ENCODE data around the gene NCKAP5. TPM values are rescaled to one million over a fixed set of nuclear protein-coding genes. Genes with fewer than 3 reads are reported as not detected.

The NCKAP5 gene
- total and polyA plus RNA-seq, 2 experiments from 2014 or later = 0.65 to 0.86 TPM

GRCh38 chr2:133434959-133435668 lies 133.1 kb downstream of the NCKAP5 start:
- WGBS, 2 experiments (ENCODE audit: low coverage in 1 of 2, low lambda C conversion rate in 2 of 2, missing lambda C conversion rate in 2 of 2) = 20 to 27% methylated on average over 5 of the region's 5 CpGs
- H3K27me3 ChIP-seq (replicated peaks; ENCODE audit: insufficient read depth) = no peaks in the 10 kb centered on the region
- 0 out of 2 replicates have a peak, but pooled peaks cover 5% of the 10 kb centered on the region for H3F3A ChIP-seq (ENCODE audit: insufficient read depth)
- H4K20me1 ChIP-seq (ENCODE audit: insufficient read depth) = no peaks in the 10 kb centered on the region
- no peaks in the 10 kb centered on the region for H3K9me2 ChIP-seq (ENCODE audit: insufficient read depth)
- no peaks in the 10 kb centered on the region for H3K36me3 ChIP-seq (ENCODE audit: low read depth)
- no peak overlapping the region for H2AFZ ChIP-seq
- TF ChIP-seq EZH2 (IDR thresholded peaks at IDR 0.05; ENCODE audit: insufficient read depth, poor library complexity, severe bottlenecking) (no peak), EZH2phosphoT487 (IDR thresholded peaks at IDR 0.05; ENCODE audit: insufficient read depth, low read depth) (no peak)
- H3K4me2 ChIP-seq (ENCODE audit: unreplicated experiment) = no peak overlapping the region
- no peaks in the 10 kb centered on the region for H3K79me2 ChIP-seq (ENCODE audit: insufficient read depth)
- H3K4me3 ChIP-seq = no peak overlapping the region
- no peaks in the 10 kb centered on the region for H3K9me3 ChIP-seq (ENCODE audit: low read depth)
- in situ Hi-C loops (cut with MboI) = no loop called here
- peaks cover 18% of the 10 kb centered on the region for H3K4me1 ChIP-seq (ENCODE audit: insufficient read depth)
- H3K27ac ChIP-seq = 0 out of 2 replicates have a peak overlapping the region, but pooled peaks have one; percentile 16
- no peak overlapping the region for H3K9ac ChIP-seq
- peak; percentile 73 for DNase-seq

- no peak overlapping the region for H3K4me2 ChIP-seq (ENCODE audit: unreplicated experiment)
- no peak for DNase-seq
- no peaks in the 10 kb centered on the region for H3K9me3 ChIP-seq (ENCODE audit: low read depth)
- H4K20me1 ChIP-seq (ENCODE audit: insufficient read depth) = no peaks in the 10 kb centered on the region
- WGBS, 2 experiments (ENCODE audit: low coverage in 1 of 2, low lambda C conversion rate in 2 of 2, missing lambda C conversion rate in 2 of 2) = 55 to 57% methylated on average over 5 of the region's 5 CpGs
- H3K79me2 ChIP-seq (ENCODE audit: insufficient read depth) = no peaks in the 10 kb centered on the region
- no peak overlapping the region for H3K4me3 ChIP-seq
- H3K36me3 ChIP-seq (ENCODE audit: low read depth) = no peaks in the 10 kb centered on the region
- 0 out of 2 replicates have a peak, but pooled peaks cover 5% of the 10 kb centered on the region for H3F3A ChIP-seq (ENCODE audit: insufficient read depth)
- no peak for TF ChIP-seq EZH2phosphoT487 (IDR thresholded peaks at IDR 0.05; ENCODE audit: insufficient read depth, low read depth)
- no peak for TF ChIP-seq EZH2 (IDR thresholded peaks at IDR 0.05; ENCODE audit: insufficient read depth, poor library complexity, severe bottlenecking)
- H3K27me3 ChIP-seq (replicated peaks; ENCODE audit: insufficient read depth) = no peaks in the 10 kb centered on the region
- peaks cover 18% of the 10 kb centered on the region for H3K4me1 ChIP-seq (ENCODE audit: insufficient read depth)
- in situ Hi-C loops (cut with MboI) = no loop called here
- no peak overlapping the region for H3K27ac ChIP-seq
- no peak overlapping the region for H3K9ac ChIP-seq
- no peak overlapping the region for H2AFZ ChIP-seq
- no peaks in the 10 kb centered on the region for H3K9me2 ChIP-seq (ENCODE audit: insufficient read depth)
These were observed 134.5 kb downstream of the NCKAP5 start for GRCh38 chr2:133433455-133434451.

- Histone ChIP-seq H4K20me1 (ENCODE audit: insufficient read depth) (no peaks in the 10 kb centered on the region), H3K4me1 (ENCODE audit: insufficient read depth) (peaks cover 18% of the 10 kb centered on the region), H3K79me2 (ENCODE audit: insufficient read depth) (no peaks in the 10 kb centered on the region), H3K27ac (no peak overlapping the region), H3K4me3 (no peak overlapping the region), H3K36me3 (ENCODE audit: low read depth) (no peaks in the 10 kb centered on the region), H3K9me3 (ENCODE audit: low read depth) (no peaks in the 10 kb centered on the region), H3K9ac (no peak overlapping the region), H2AFZ (no peak overlapping the region), H3K27me3 (replicated peaks; ENCODE audit: insufficient read depth) (no peaks in the 10 kb centered on the region), H3K4me2 (ENCODE audit: unreplicated experiment) (no peak overlapping the region), H3F3A (ENCODE audit: insufficient read depth) (0 out of 2 replicates have a peak, but pooled peaks cover 5% of the 10 kb centered on the region), H3K9me2 (ENCODE audit: insufficient read depth) (no peaks in the 10 kb centered on the region)
- in situ Hi-C loops (cut with MboI) = no loop called here
- TF ChIP-seq EZH2phosphoT487 (IDR thresholded peaks at IDR 0.05; ENCODE audit: insufficient read depth, low read depth) (no peak), EZH2 (IDR thresholded peaks at IDR 0.05; ENCODE audit: insufficient read depth, poor library complexity, severe bottlenecking) (no peak)
- no peak for DNase-seq
These were observed 135.5 kb downstream of the NCKAP5 start for GRCh38 chr2:133432778-133433177.

- Histone ChIP-seq H3K9me3 (ENCODE audit: low read depth) (no peaks in the 10 kb centered on the region), H3K4me3 (no peak overlapping the region), H3K27ac (no peak overlapping the region), H3K9ac (no peak overlapping the region), H4K20me1 (ENCODE audit: insufficient read depth) (no peaks in the 10 kb centered on the region), H3K4me2 (ENCODE audit: unreplicated experiment) (no peak overlapping the region), H3K9me2 (ENCODE audit: insufficient read depth) (no peaks in the 10 kb centered on the region), H3K4me1 (ENCODE audit: insufficient read depth) (peaks cover 18% of the 10 kb centered on the region), H3F3A (ENCODE audit: insufficient read depth) (0 out of 2 replicates have a peak, but pooled peaks cover 5% of the 10 kb centered on the region), H2AFZ (no peak overlapping the region), H3K79me2 (ENCODE audit: insufficient read depth) (no peaks in the 10 kb centered on the region), H3K27me3 (replicated peaks; ENCODE audit: insufficient read depth) (no peaks in the 10 kb centered on the region), H3K36me3 (ENCODE audit: low read depth) (no peaks in the 10 kb centered on the region)
- in situ Hi-C loops (cut with MboI) = no loop called here
- no peak for DNase-seq
- 48 to 67% methylated on average over 4 of the region's 4 CpGs for WGBS, 2 experiments (ENCODE audit: low coverage in 1 of 2, low lambda C conversion rate in 2 of 2, missing lambda C conversion rate in 2 of 2)
- TF ChIP-seq EZH2 (IDR thresholded peaks at IDR 0.05; ENCODE audit: insufficient read depth, poor library complexity, severe bottlenecking) (no peak), EZH2phosphoT487 (IDR thresholded peaks at IDR 0.05; ENCODE audit: insufficient read depth, low read depth) (no peak)
These were observed 137.0 kb downstream of the NCKAP5 start for GRCh38 chr2:133431289-133431688.

Measured in GM23248 (cell line).